Measurements from ENCODE around the gene CA10.

- TF ChIP-seq CTCF (IDR thresholded peaks at IDR 0.05; ENCODE audit: low read depth, low read length, poor library complexity, severe bottlenecking): no peak
- TF ChIP-seq EZH2phosphoT487 (IDR thresholded peaks at IDR 0.05; ENCODE audit: borderline replicate concordance, low read length): no peak
Observed at GRCh38 chr17:51850201-51850600, 308.3 kb downstream of the CA10 start.

All from DOHH2 (cell line).